Activated T-helper 1 cell treated with anti-CD3 and anti-CD28 coated beads, Interleukin-2, amount 50 U/mL, for 16 hours (primary cell): ENCODE results near the gene C2orf72.
"Not testable (repeated sequence)": the region's sequence is repeated elsewhere in the genome, so short reads cannot be mapped to it uniquely, and the experiment has no call there.

ENCODE experiments used
- DNase-seq, 2 donors: peaks; one replicate each; pipeline ENCODE4 v3.0.0-alpha.2; 2020; ENCODE audit warnings: low read depth in 1 of 2, low spot score in 1 of 2

C2orf72 gene

GRCh38 chr2:231013820-231014219 lies 23.5 kb upstream of the C2orf72 start:
- no peak for DNase-seq

- DNase-seq, result no peak
Measured at GRCh38 chr2:231015478-231015877, 21.8 kb upstream of the C2orf72 start.

- no peak for DNase-seq
Measured at GRCh38 chr2:231015926-231016325, 21.4 kb upstream of the C2orf72 start.

GRCh38 chr2:231016566-231017230 lies 20.6 kb upstream of the C2orf72 start:
- no peak for DNase-seq

GRCh38 chr2:231017231-231017598 lies 20.1 kb upstream of the C2orf72 start:
- no peak for DNase-seq

- DNase-seq, result no peak
Measured at GRCh38 chr2:231018184-231018583, 19.1 kb upstream of the C2orf72 start.

GRCh38 chr2:231025059-231025458 lies 12.3 kb upstream of the C2orf72 start:
- not testable (repeated sequence) for DNase-seq

- DNase-seq, result no peak
Measured at GRCh38 chr2:231028889-231029288, 8.4 kb upstream of the C2orf72 start.

GRCh38 chr2:231029563-231029962 lies 7.8 kb upstream of the C2orf72 start:
- DNase-seq, result no peak

GRCh38 chr2:231030725-231031124 lies 6.6 kb upstream of the C2orf72 start:
- no peak for DNase-seq

GRCh38 chr2:231032575-231033140 lies 4.7 kb upstream of the C2orf72 start:
- DNase-seq, result no peak

- DNase-seq, result no peak
Measured at GRCh38 chr2:231033147-231034132, 3.9 kb upstream of the C2orf72 start.

- DNase-seq, result no peak
Measured at GRCh38 chr2:231034291-231034882, 2.9 kb upstream of the C2orf72 start.

- DNase-seq, result no peak
Measured at GRCh38 chr2:231036131-231036530, 1.2 kb upstream of the C2orf72 start.

GRCh38 chr2:231036578-231037106 lies 681 bp upstream of the C2orf72 start:
- DNase-seq, result no peak

- DNase-seq, result no peak
Measured at GRCh38 chr2:231037731-231038482, 584 bp downstream of the C2orf72 start.

GRCh38 chr2:231038483-231039293 lies 1.4 kb downstream of the C2orf72 start:
- no peak for DNase-seq

GRCh38 chr2:231039294-231039664 lies 2.0 kb downstream of the C2orf72 start:
- DNase-seq, result no peak

- DNase-seq, result no peak
Measured at GRCh38 chr2:231039821-231040364, 2.6 kb downstream of the C2orf72 start.
